ENCODE results near the gene FEM1B. TPM values are rescaled to one million over a fixed set of nuclear protein-coding genes. Genes with fewer than 3 reads are reported as not detected.

FEM1B gene
- total and polyA plus RNA-seq, 8 donors, result 8.2 to 92.0 (median 24.4) TPM

DNA sequence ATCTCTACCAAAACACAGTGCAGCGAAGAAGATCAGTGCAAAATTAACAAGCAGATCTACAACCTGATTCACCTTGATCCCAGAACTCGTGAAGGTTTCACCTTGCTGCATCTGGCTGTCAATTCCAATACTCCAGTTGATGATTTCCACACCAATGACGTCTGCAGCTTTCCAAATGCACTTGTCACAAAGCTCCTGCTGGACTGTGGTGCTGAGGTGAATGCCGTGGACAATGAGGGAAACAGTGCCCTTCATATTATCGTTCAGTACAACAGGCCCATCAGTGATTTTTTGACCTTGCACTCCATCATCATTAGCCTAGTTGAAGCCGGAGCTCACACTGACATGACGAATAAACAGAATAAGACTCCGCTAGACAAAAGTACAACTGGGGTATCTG lies 13.2 kb downstream of the FEM1B start:
- H3K27me3 ChIP-seq, result no peaks in the 10 kb centered on the region
- 87 to 91% (median 90%) methylated on average over 8 of the region's 8 CpGs for WGBS, 5 donors
- H3K4me1 ChIP-seq, result peaks cover 0 to 89% (median 38%) of the 10 kb centered on the region in 4 donors
- no peak overlapping the region for H3K4me3 ChIP-seq
- no peak for DNase-seq
- H3K27ac ChIP-seq, result no peak overlapping the region
- intact Hi-C loops (cut with DNase I; ENCODE audit: low total_unique reads), result no loop called here
- H3K9me3 ChIP-seq, result no peaks in the 10 kb centered on the region
- peaks cover 15 to 41% (median 33%) of the 10 kb centered on the region in 4 donors for H3K36me3 ChIP-seq
- TF ChIP-seq EP300 (IDR thresholded peaks at IDR 0.05) (no peak), POLR2AphosphoS5 (IDR thresholded peaks at IDR 0.05) (no peak), POLR2A (IDR thresholded peaks at IDR 0.05) (no peak)
- TF ChIP-seq, protein P1, sequence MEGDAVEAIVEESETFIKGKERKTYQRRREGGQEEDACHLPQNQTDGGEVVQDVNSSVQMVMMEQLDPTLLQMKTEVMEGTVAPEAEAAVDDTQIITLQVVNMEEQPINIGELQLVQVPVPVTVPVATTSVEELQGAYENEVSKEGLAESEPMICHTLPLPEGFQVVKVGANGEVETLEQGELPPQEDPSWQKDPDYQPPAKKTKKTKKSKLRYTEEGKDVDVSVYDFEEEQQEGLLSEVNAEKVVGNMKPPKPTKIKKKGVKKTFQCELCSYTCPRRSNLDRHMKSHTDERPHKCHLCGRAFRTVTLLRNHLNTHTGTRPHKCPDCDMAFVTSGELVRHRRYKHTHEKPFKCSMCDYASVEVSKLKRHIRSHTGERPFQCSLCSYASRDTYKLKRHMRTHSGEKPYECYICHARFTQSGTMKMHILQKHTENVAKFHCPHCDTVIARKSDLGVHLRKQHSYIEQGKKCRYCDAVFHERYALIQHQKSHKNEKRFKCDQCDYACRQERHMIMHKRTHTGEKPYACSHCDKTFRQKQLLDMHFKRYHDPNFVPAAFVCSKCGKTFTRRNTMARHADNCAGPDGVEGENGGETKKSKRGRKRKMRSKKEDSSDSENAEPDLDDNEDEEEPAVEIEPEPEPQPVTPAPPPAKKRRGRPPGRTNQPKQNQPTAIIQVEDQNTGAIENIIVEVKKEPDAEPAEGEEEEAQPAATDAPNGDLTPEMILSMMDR (IDR thresholded peaks at IDR 0.05), result no peak

DNA sequence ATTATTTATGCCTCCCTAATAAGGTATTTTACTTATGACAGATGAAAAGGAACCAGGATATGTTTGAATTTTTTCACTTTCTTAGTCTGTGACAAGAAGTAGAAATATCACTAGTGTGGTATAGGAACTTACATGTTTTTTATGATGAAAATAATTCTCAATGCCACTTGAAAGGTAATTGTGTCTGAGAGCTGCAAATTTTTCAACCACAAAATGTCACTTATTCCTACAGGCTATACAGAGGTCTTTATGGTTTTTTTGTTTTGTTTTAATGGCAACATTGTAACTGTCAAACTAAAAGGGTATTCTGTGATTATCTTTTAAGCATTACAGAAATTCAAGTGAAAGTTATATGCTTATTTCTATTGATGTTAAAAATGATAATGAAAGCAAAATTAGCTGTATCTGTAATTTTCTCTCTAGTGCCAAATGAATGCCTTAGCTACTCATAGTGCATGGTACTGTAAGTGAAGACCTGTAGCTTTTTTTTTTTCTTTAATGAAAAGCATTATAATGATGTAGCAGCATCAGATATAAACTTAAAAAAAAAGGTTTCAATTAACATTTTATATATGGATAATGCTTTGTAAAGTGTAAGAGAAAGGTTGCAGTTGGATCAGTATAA lies 14.7 kb downstream of the FEM1B start:
- no peak for DNase-seq
- TF ChIP-seq EP300 (IDR thresholded peaks at IDR 0.05) (no peak), POLR2AphosphoS5 (IDR thresholded peaks at IDR 0.05) (no peak), POLR2A (IDR thresholded peaks at IDR 0.05) (no peak)
- TF ChIP-seq, protein P1 (IDR thresholded peaks at IDR 0.05), result no peak
- Histone ChIP-seq H3K27me3 (no peaks in the 10 kb centered on the region), H3K36me3 (peaks cover 15 to 46% (median 35%) of the 10 kb centered on the region in 4 donors), H3K27ac (no peak overlapping the region), H3K4me3 (no peak overlapping the region), H3K4me1 (peaks cover 0 to 75% (median 30%) of the 10 kb centered on the region in 4 donors), H3K9me3 (no peaks in the 10 kb centered on the region)
- intact Hi-C loops (cut with DNase I; ENCODE audit: low total_unique reads), result no loop called here

DNA sequence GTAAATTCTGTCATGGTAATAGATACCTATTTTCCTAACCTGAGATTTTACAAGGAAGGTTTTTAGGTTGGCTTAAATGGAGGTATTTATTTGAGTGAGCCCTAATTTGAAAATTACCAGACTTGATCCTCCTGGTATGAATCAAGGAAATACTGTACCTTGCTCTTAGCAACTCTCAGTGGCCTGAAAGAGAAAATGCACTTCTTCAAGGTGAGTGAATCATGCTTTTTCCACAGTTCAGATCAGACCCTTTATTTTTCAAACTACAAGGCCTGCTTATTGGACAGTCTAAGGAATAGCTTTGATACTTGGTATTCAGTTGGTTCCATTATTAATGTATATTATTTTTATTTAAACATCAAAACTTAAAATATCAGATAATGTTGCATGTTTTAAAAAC lies 15.4 kb downstream of the FEM1B start:
- DNase-seq, result no peak
- peaks cover 15 to 46% (median 37%) of the 10 kb centered on the region in 4 donors for H3K36me3 ChIP-seq
- no peaks in the 10 kb centered on the region for H3K27me3 ChIP-seq
- peaks cover 0 to 68% (median 27%) of the 10 kb centered on the region in 4 donors for H3K4me1 ChIP-seq
- no peaks in the 10 kb centered on the region for H3K9me3 ChIP-seq
- intact Hi-C loops (cut with DNase I; ENCODE audit: low total_unique reads), result no loop called here
- no peak overlapping the region for H3K27ac ChIP-seq
- TF ChIP-seq POLR2AphosphoS5 (IDR thresholded peaks at IDR 0.05) (no peak), POLR2A (IDR thresholded peaks at IDR 0.05) (no peak)
- no peak overlapping the region for H3K4me3 ChIP-seq

DNA sequence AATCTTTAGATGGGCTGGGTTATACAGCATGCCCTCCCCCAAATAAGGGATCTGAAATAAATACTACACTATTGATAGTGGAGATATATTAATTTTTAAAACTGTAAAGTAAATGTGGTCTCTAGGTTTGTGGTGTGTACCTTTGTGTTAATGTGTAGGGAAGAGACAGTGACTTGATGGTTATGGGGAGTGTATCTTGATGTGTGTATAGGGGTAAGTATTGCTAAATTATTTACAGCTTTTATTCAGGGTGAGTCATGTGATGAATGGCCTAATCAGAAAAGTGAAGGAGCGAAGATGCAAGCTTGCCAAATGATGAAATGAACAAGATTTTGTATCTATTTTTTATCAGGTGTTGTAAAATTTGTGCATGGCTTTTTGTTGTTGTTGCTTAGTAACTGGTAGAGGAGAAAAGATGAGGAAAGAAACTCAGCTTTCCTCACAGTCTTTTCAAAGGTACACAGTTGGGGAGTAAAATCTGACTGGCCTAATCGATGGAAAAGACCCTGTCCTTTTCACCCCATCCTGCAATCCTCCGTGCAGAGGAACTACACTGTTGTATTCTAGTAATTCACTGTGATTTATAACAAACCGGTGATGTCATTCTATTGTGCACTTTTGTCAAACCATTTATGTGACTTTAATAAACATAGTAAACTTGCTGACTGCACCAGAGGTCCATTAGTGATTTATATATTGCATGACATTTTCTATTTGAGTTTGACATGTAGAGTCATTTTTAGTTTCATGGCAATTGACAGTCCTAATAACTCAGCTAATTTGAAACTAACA lies 17.7 kb downstream of the FEM1B start:
- no peak for TF ChIP-seq POLR2AphosphoS5 (IDR thresholded peaks at IDR 0.05)
- TF ChIP-seq, protein P1 (IDR thresholded peaks at IDR 0.05), result no peak
- no peaks in the 10 kb centered on the region for H3K27me3 ChIP-seq
- H3K4me1 ChIP-seq, result peaks cover 8 to 75% (median 36%) of the 10 kb centered on the region in 4 donors
- no peak overlapping the region for H3K27ac ChIP-seq
- no peak overlapping the region for H3K4me3 ChIP-seq
- no peak for DNase-seq
- intact Hi-C loops (cut with DNase I; ENCODE audit: low total_unique reads), result no loop called here
- no peaks in the 10 kb centered on the region for H3K9me3 ChIP-seq
- peaks cover 7 to 35% (median 28%) of the 10 kb centered on the region in 4 donors for H3K36me3 ChIP-seq
- whole genome bisulfite sequencing, 5 donors, result 63 to 82% (median 80%) methylated on average over 4 of the region's 4 CpGs

All from stomach (tissue), 9 donors.